H9 (cell line): ENCODE results near the gene TEAD1. TPM values are rescaled to one million over a fixed set of nuclear protein-coding genes. Genes with fewer than 3 reads are reported as not detected.

ENCODE experiments used
- DNase-seq: peaks from one replicate; pipeline ENCODE4 v3.0.0-alpha.2; 2017
- H2AFZ ChIP-seq: one replicate; pipeline ENCODE4 v1.6.1; 2013; ENCODE audit warnings: mild to moderate bottlenecking, low read length, control low read depth, moderate library complexity
- H2AK5ac ChIP-seq: 2 replicates; pipeline ENCODE4 v1.6.1; 2013; ENCODE audit warnings: low read length, control low read depth, mixed read lengths; ENCODE audit not compliant: insufficient read length
- H2BK120ac ChIP-seq: one replicate; pipeline ENCODE4 v1.6.1; 2013; ENCODE audit warnings: low read depth, mild to moderate bottlenecking, low read length, control low read depth, inconsistent platforms; ENCODE audit not compliant: poor library complexity, severe bottlenecking
- H2BK12ac ChIP-seq: 2 replicates; pipeline ENCODE4 v1.6.1; 2013; ENCODE audit warnings: low read length, control low read depth, mixed read lengths, low read depth; ENCODE audit not compliant: insufficient read length
- H2BK15ac ChIP-seq: 2 replicates; pipeline ENCODE4 v1.6.1; 2013; ENCODE audit warnings: low read depth, low read length, control low read depth
- H2BK20ac ChIP-seq: one replicate; pipeline ENCODE4 v1.6.1; 2013; ENCODE audit warnings: low read depth, mild to moderate bottlenecking, low read length, control low read depth, inconsistent platforms; ENCODE audit not compliant: poor library complexity, severe bottlenecking
- H2BK5ac ChIP-seq: 2 replicates; pipeline ENCODE4 v1.6.1; 2013; ENCODE audit warnings: low read length, control low read depth, mixed read lengths; ENCODE audit not compliant: insufficient read length
- H3K14ac ChIP-seq: 2 replicates; pipeline ENCODE4 v1.6.1; 2013; ENCODE audit warnings: low read length, control low read depth; ENCODE audit not compliant: insufficient read depth
- H3K18ac ChIP-seq: 2 replicates; pipeline ENCODE4 v1.6.1; 2013; ENCODE audit warnings: low read depth, mild to moderate bottlenecking, mixed read lengths, low read length, control low read depth; ENCODE audit not compliant: insufficient read length
- H3K23ac ChIP-seq: 2 replicates; pipeline ENCODE4 v1.6.1; 2013; ENCODE audit warnings: low read length, control low read depth, mixed read lengths, low read depth; ENCODE audit not compliant: insufficient read length
- H3K23me2 ChIP-seq: 2 replicates; pipeline ENCODE4 v1.6.1; 2013; ENCODE audit warnings: low read depth, mild to moderate bottlenecking, mixed read lengths, low read length, control low read depth; ENCODE audit not compliant: insufficient read length, poor library complexity, severe bottlenecking
- H3K27ac ChIP-seq: 2 replicates; pipeline ENCODE4 v1.5.1; 2013; ENCODE audit warnings: low read length, control low read depth, mixed read lengths, low read depth; ENCODE audit not compliant: insufficient read length
- H3K27me3 ChIP-seq: 2 replicates; pipeline ENCODE4 v1.6.1; 2013; ENCODE audit warnings: low read length, control low read depth, inconsistent platforms; ENCODE audit not compliant: insufficient read depth
- H3K4ac ChIP-seq: 2 replicates; pipeline ENCODE4 v1.6.1; 2013; ENCODE audit warnings: low read depth, mild to moderate bottlenecking, control low read depth, inconsistent platforms, low read length, moderate library complexity
- H3K4me1 ChIP-seq: 2 replicates; pipeline ENCODE4 v1.6.1; 2013; ENCODE audit warnings: low read length, control low read depth, inconsistent platforms; ENCODE audit not compliant: insufficient read depth
- H3K4me2 ChIP-seq: 2 replicates; pipeline ENCODE4 v1.6.1; 2013; ENCODE audit warnings: low read length, control low read depth, mixed read lengths; ENCODE audit not compliant: insufficient read length, insufficient read depth
- H3K56ac ChIP-seq: 2 replicates; pipeline ENCODE4 v1.6.1; 2013; ENCODE audit warnings: low read depth, mild to moderate bottlenecking, mixed read lengths, low read length, control low read depth; ENCODE audit not compliant: insufficient read length
- H3K79me1 ChIP-seq: 2 replicates; pipeline ENCODE4 v1.6.1; 2013; ENCODE audit warnings: low read depth, mild to moderate bottlenecking, moderate library complexity, low read length, control low read depth, inconsistent platforms; ENCODE audit not compliant: insufficient read depth, poor library complexity, severe bottlenecking
- H3K79me2 ChIP-seq: 2 replicates; pipeline ENCODE4 v1.6.1; 2013; ENCODE audit warnings: low read length, control low read depth, inconsistent platforms; ENCODE audit not compliant: insufficient read depth
- H3K9ac ChIP-seq: 2 replicates; pipeline ENCODE4 v1.6.1; 2013; ENCODE audit warnings: low read length, control low read depth, mixed read lengths; ENCODE audit not compliant: insufficient read length; ENCODE audit errors: extremely low read depth
- H3K9me3 ChIP-seq: one replicate; pipeline ENCODE4 v1.6.1; 2013; ENCODE audit warnings: low read depth, low read length, inconsistent platforms; ENCODE audit not compliant: control insufficient read depth
- H3T11ph ChIP-seq: one replicate; pipeline ENCODE4 v1.6.1; 2013; ENCODE audit warnings: mild to moderate bottlenecking, low read length, control low read depth, inconsistent platforms
- H4K20me1 ChIP-seq: one replicate; pipeline ENCODE4 v1.6.1; 2013; ENCODE audit not compliant: control insufficient read depth, insufficient read length, insufficient read depth
- H4K5ac ChIP-seq: 2 replicates; pipeline ENCODE4 v1.6.1; 2013; ENCODE audit warnings: low read depth, mild to moderate bottlenecking, mixed read lengths, low read length, control low read depth; ENCODE audit not compliant: insufficient read length
- H4K8ac ChIP-seq: replicated peaks from 2 replicates; pipeline ENCODE4 v1.6.1; 2013; ENCODE audit warnings: low read length, control low read depth, mixed read lengths, low read depth; ENCODE audit not compliant: insufficient read length
- H4K91ac ChIP-seq: 2 replicates; pipeline ENCODE4 v1.6.1; 2013; ENCODE audit warnings: low read depth, mild to moderate bottlenecking, moderate library complexity, mixed read lengths, low read length, control low read depth; ENCODE audit not compliant: insufficient read length
- H3K27ac Mint-ChIP-seq, 3 experiments: 2 replicates in 2 of 3; 3 replicates in 1 of 3; pipeline ENCODE4 v1.8.0; 2020 to 2021; ENCODE audit warnings: mixed read lengths in 3 of 3, mild to moderate bottlenecking in 1 of 3, moderate library complexity in 1 of 3
- H3K27me3 Mint-ChIP-seq: 2 replicates; pipeline ENCODE4 v1.8.0; 2021; ENCODE audit warnings: low read depth, mild to moderate bottlenecking, moderate library complexity, mixed read lengths
- H3K36me3 Mint-ChIP-seq, 3 experiments: 2 replicates in 2 of 3; 3 replicates in 1 of 3; pipeline ENCODE4 v1.8.0; 2020 to 2021; ENCODE audit warnings: low read depth in 3 of 3, mixed read lengths in 3 of 3; ENCODE audit not compliant: insufficient read depth in 1 of 3
- H3K4me1 Mint-ChIP-seq, 2 experiments: 2 replicates each; pipeline ENCODE4 v1.8.0; 2020; ENCODE audit warnings: mixed read lengths in 2 of 2
- H3K4me3 Mint-ChIP-seq, 2 experiments: 2 replicates in 1 of 2; 3 replicates in 1 of 2; pipeline ENCODE4 v1.8.0; 2020 to 2021; ENCODE audit warnings: mild to moderate bottlenecking in 2 of 2, mixed read lengths in 2 of 2, moderate library complexity in 1 of 2
- H3K9me3 Mint-ChIP-seq, 2 experiments: 2 replicates in 1 of 2; 3 replicates in 1 of 2; pipeline ENCODE4 v1.8.0; 2020; ENCODE audit warnings: mild to moderate bottlenecking in 2 of 2, mixed read lengths in 2 of 2, moderate library complexity in 1 of 2
- WGBS: extraction: QIAGEN DNeasy Blood & Tissue Kit; methylation state at CpG from one replicate; pipeline ENCODE4 v1.1.7; 2013; ENCODE audit warnings: missing lambda C conversion rate, low lambda C conversion rate, mixed read lengths; ENCODE audit not compliant: insufficient read length; ENCODE audit errors: extremely low coverage; 5-methylcytosine and 5-hydroxymethylcytosine counted together
- total RNA-seq: library from RNA; stranded (reverse); gene quantifications from 2 replicates; pipeline ENCODE4 v1.2.1, GENCODE V29; 2021
- TF ChIP-seq, protein P1 (sequence below): fragments of 200-600 bp; sonication (generic); conservative IDR thresholded peaks from 3 replicates; pipeline ENCODE4 v1.8.0; 2021; ENCODE audit warnings: antibody characterized with exemption, mild to moderate bottlenecking

The TEAD1 gene
- total RNA-seq, 1 experiment from 2014 or later: 75.1 TPM

- Histone ChIP-seq H2BK5ac (no peak overlapping the region), H3T11ph (no peak overlapping the region), H2BK12ac (no peak overlapping the region), H3K18ac (peak overlapping the region; percentile 16), H4K91ac (no peak overlapping the region), H3K27me3 (no peaks in the 10 kb centered on the region), H3K79me2 (peaks cover 12% of the 10 kb centered on the region; the same call in 1 of the 2 replicates), H3K27ac (no peak overlapping the region), H2BK20ac (no peak overlapping the region), H2AFZ (no peak overlapping the region), H3K4me2 (no peak overlapping the region), H2AK5ac (no peak overlapping the region), H3K56ac (no peak overlapping the region), H3K9me3 (no peaks in the 10 kb centered on the region), H4K20me1 (no peaks in the 10 kb centered on the region), H2BK120ac (no peak overlapping the region), H3K9ac (no peak overlapping the region), H3K79me1 (no peaks in the 10 kb centered on the region), H4K8ac (no peak overlapping the region), H3K14ac (no peak overlapping the region), H4K5ac (no peak overlapping the region), H3K23ac (no peak overlapping the region), H3K4me1 (peaks cover 9% of the 10 kb centered on the region; the same call in 1 of the 2 replicates), H3K4ac (no peak overlapping the region), H3K23me2 (no peaks in the 10 kb centered on the region), H2BK15ac (no peak overlapping the region)
- peak; percentile 94 for DNase-seq
- no peaks in the 10 kb centered on the region for H3K36me3 Mint-ChIP-seq
- H3K9me3 Mint-ChIP-seq: no peaks in the 10 kb centered on the region; a peak in 1 of 5 replicates
- H3K4me3 Mint-ChIP-seq: peak overlapping the region in 1 of 2 experiments; percentile 51; a peak in 2 of 5 replicates
- no CpG with 5 or more reads among the region's 6 CpGs for WGBS
- H3K4me1 Mint-ChIP-seq: peaks cover 65 to 72% of the 10 kb centered on the region in 2 experiments
- H3K27me3 Mint-ChIP-seq: no peaks in the 10 kb centered on the region
- peak overlapping the region; percentile 80 to 93 (median 91); a peak in 5 of 7 replicates for H3K27ac Mint-ChIP-seq
- TF ChIP-seq, protein P1, sequence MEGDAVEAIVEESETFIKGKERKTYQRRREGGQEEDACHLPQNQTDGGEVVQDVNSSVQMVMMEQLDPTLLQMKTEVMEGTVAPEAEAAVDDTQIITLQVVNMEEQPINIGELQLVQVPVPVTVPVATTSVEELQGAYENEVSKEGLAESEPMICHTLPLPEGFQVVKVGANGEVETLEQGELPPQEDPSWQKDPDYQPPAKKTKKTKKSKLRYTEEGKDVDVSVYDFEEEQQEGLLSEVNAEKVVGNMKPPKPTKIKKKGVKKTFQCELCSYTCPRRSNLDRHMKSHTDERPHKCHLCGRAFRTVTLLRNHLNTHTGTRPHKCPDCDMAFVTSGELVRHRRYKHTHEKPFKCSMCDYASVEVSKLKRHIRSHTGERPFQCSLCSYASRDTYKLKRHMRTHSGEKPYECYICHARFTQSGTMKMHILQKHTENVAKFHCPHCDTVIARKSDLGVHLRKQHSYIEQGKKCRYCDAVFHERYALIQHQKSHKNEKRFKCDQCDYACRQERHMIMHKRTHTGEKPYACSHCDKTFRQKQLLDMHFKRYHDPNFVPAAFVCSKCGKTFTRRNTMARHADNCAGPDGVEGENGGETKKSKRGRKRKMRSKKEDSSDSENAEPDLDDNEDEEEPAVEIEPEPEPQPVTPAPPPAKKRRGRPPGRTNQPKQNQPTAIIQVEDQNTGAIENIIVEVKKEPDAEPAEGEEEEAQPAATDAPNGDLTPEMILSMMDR: no peak; the same call in 2 of the 3 replicates
Measured at GRCh38 chr11:12746593-12747097, 72.4 kb downstream of the TEAD1 start.
